ENCODE data around the gene GFOD2. TPM values are rescaled to one million over a fixed set of nuclear protein-coding genes. Genes with fewer than 3 reads are reported as not detected.

GFOD2 gene
- total and polyA plus RNA-seq, 2 of the 13 experiments (the other 11 are each of a cell fraction or from before 2014, with no cell fraction given): 11.1 to 17.2 TPM

DNA sequence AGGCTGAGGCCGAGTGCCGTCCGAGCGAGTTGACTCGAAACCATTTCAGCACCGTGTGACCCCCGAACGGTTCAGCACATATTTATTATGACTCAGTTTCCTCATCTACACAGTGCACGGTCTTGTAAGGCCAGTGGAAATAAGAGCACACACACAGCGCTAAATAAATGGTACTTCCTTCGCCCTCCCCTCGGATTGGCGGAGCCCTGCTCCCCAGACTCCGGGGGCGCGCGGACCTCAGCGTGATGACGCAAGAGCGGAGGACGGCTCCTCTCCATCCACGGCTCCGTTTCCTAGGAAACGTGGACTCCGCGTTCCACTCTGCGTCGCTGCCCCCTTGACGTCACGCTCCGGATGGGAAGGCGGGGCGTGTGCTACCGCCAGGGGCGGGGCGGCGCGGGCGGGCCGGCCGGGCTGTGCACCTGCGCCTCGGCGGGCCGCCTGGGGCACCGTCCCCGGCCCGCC lies 58.5 kb downstream of the GFOD2 start, which contains the start of gene PARD6A (continued):
- TF ChIP-seq, protein P1, sequence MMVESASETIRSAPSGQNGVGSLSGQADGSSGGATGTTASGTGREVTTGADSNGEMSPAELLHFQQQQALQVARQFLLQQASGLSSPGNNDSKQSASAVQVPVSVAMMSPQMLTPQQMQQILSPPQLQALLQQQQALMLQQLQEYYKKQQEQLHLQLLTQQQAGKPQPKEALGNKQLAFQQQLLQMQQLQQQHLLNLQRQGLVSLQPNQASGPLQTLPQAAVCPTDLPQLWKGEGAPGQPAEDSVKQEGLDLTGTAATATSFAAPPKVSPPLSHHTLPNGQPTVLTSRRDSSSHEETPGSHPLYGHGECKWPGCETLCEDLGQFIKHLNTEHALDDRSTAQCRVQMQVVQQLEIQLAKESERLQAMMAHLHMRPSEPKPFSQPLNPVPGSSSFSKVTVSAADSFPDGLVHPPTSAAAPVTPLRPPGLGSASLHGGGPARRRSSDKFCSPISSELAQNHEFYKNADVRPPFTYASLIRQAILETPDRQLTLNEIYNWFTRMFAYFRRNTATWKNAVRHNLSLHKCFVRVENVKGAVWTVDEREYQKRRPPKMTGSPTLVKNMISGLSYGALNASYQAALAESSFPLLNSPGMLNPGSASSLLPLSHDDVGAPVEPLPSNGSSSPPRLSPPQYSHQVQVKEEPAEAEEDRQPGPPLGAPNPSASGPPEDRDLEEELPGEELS (CRISPR knock-in tag; IDR thresholded peaks at IDR 0.05): peak; percentile 38; the same call in 1 of the 2 replicates
- TF ChIP-seq ZNF710 (CRISPR knock-in tag; IDR thresholded peaks at IDR 0.05; ENCODE audit: borderline replicate concordance) (0 out of 2 replicates have a peak, but pooled peaks have one; percentile 49), ZBTB46 (CRISPR knock-in tag; IDR thresholded peaks at IDR 0.05; ENCODE audit: borderline replicate concordance) (no peak), E2F5 (CRISPR knock-in tag; conservative IDR thresholded peaks at IDR 0.05) (0 out of 2 replicates have a peak, but pooled peaks have one; percentile 20), CREB1 (IDR thresholded peaks at IDR 0.05) (peak; percentile 98), CREB1 (CRISPR knock-in tag; IDR thresholded peaks at IDR 0.05) (peak; percentile 89), ATF2 (CRISPR knock-in tag; IDR thresholded peaks at IDR 0.05) (peak; percentile 78), ZNF33B (CRISPR knock-in tag; IDR thresholded peaks at IDR 0.05) (0 out of 2 replicates have a peak, but pooled peaks have one; percentile 71), ZNF10 (CRISPR knock-in tag; IDR thresholded peaks at IDR 0.05; ENCODE audit: borderline replicate concordance, low read depth) (no peak), CHCHD3 (CRISPR knock-in tag; IDR thresholded peaks at IDR 0.05) (no peak), TMF1 (CRISPR knock-in tag; IDR thresholded peaks at IDR 0.05; ENCODE audit: low read depth) (0 out of 2 replicates have a peak, but pooled peaks have one; percentile 10), ZNF605 (CRISPR knock-in tag; IDR thresholded peaks at IDR 0.05) (no peak; the same call in 1 of the 2 replicates), ZBTB4 (CRISPR knock-in tag; IDR thresholded peaks at IDR 0.05; ENCODE audit: borderline replicate concordance) (no peak), ZBTB42 (CRISPR knock-in tag; IDR thresholded peaks at IDR 0.05) (0 out of 2 replicates have a peak, but pooled peaks have one; percentile 31), JUND (CRISPR knock-in tag; IDR thresholded peaks at IDR 0.05) (peak; percentile 81)
